GM23338 (cell line): ENCODE measurements around the gene SHB. TPM values are rescaled to one million over a fixed set of nuclear protein-coding genes. Genes with fewer than 3 reads are reported as not detected.

Source experiments
- ATAC-seq: fragments of 200-7000 bp; cut with Tn5 transposase; 3 replicates; pipeline ENCODE4 v1.9.1; 2020
- DNase-seq: peaks from one replicate; pipeline ENCODE4 v3.0.0-alpha.2; 2015; ENCODE audit warnings: low spot score
- H2AFZ ChIP-seq: fragments of 200-600 bp; sonication (generic); 2 replicates; pipeline ENCODE4 v1.8.0; 2016; ENCODE audit warnings: antibody characterized with exemption, mild to moderate bottlenecking, moderate library complexity
- H3F3A ChIP-seq: fragments of 200-600 bp; sonication (generic); replicated peaks from 2 replicates; pipeline ENCODE4 v1.8.0; 2017; ENCODE audit warnings: antibody characterized with exemption, mixed run types, low read depth
- H3K27ac ChIP-seq: fragments of 200-600 bp; sonication (generic); 2 replicates; pipeline ENCODE4 v1.6.1; 2016; ENCODE audit warnings: low read depth
- H3K27me3 ChIP-seq: fragments of 200-600 bp; sonication (generic); 2 replicates; pipeline ENCODE4 v1.8.0; 2016; ENCODE audit warnings: mild to moderate bottlenecking, mixed run types, moderate library complexity; ENCODE audit not compliant: insufficient read depth
- H3K36me3 ChIP-seq: fragments of 200-600 bp; sonication (generic); 2 replicates; pipeline ENCODE4 v1.8.0; 2016; ENCODE audit warnings: mild to moderate bottlenecking; ENCODE audit not compliant: insufficient read depth
- H3K4me1 ChIP-seq: fragments of 200-600 bp; sonication (generic); 2 replicates; pipeline ENCODE4 v1.8.0; 2016; ENCODE audit warnings: mild to moderate bottlenecking, moderate library complexity; ENCODE audit not compliant: insufficient read depth
- H3K4me2 ChIP-seq: fragments of 200-600 bp; sonication (generic); 2 replicates; pipeline ENCODE4 v1.7.1; 2017; ENCODE audit warnings: mixed run types
- H3K4me3 ChIP-seq: fragments of 200-600 bp; sonication (generic); 2 replicates; pipeline ENCODE4 v1.6.1; 2016; ENCODE audit warnings: mixed run types
- H3K79me2 ChIP-seq: fragments of 200-600 bp; sonication (generic); replicated peaks from 2 replicates; pipeline ENCODE4 v1.8.0; 2017; ENCODE audit warnings: mild to moderate bottlenecking; ENCODE audit not compliant: insufficient read depth
- H3K9me2 ChIP-seq: fragments of 200-600 bp; sonication (generic); 2 replicates; pipeline ENCODE4 v1.8.0; 2017; ENCODE audit not compliant: insufficient read depth
- H4K20me1 ChIP-seq: fragments of 200-600 bp; sonication (generic); replicated peaks from 2 replicates; pipeline ENCODE4 v1.8.0; 2017; ENCODE audit warnings: mild to moderate bottlenecking; ENCODE audit not compliant: insufficient read depth
- H3K27ac Mint-ChIP-seq: 2 replicates; pipeline ENCODE4 v1.8.0; 2020; ENCODE audit warnings: inconsistent platforms, mild to moderate bottlenecking, moderate library complexity, mixed read lengths
- H3K27me3 Mint-ChIP-seq: 3 replicates; pipeline ENCODE4 v1.8.0; 2022; ENCODE audit warnings: low read depth, mild to moderate bottlenecking, moderate library complexity, mixed read lengths, inconsistent platforms; ENCODE audit not compliant: insufficient read depth, poor library complexity
- H3K36me3 Mint-ChIP-seq: 3 replicates; pipeline ENCODE4 v1.8.0; 2021; ENCODE audit warnings: low read depth, mild to moderate bottlenecking, inconsistent platforms, moderate library complexity, mixed read lengths
- H3K4me1 Mint-ChIP-seq: 3 replicates; pipeline ENCODE4 v1.8.0; 2020; ENCODE audit warnings: mild to moderate bottlenecking, inconsistent platforms, mixed read lengths
- H3K4me3 Mint-ChIP-seq: 3 replicates; pipeline ENCODE4 v1.8.0; 2021; ENCODE audit warnings: moderate library complexity, mild to moderate bottlenecking, inconsistent platforms, mixed read lengths
- H3K9me3 Mint-ChIP-seq: 3 replicates; pipeline ENCODE4 v1.8.0; 2020; ENCODE audit warnings: moderate library complexity, mild to moderate bottlenecking, inconsistent platforms, mixed read lengths
- CREB1 ChIP-seq: fragments of 250-450 bp; sonication (Bioruptor Pico); IDR thresholded peaks from 2 replicates; pipeline ENCODE4 v1.5.0; 2020; ENCODE audit warnings: low read depth, mild to moderate bottlenecking, moderate library complexity
- CTCF ChIP-seq, 2 experiments: fragments of 200-600 bp in 1 of 2; sonication (generic) in 1 of 2; conservative IDR thresholded peaks; 2 replicates each; pipeline versions ENCODE4 v1.5.1 to v1.6.1; 2016 to 2017; ENCODE audit warnings: antibody characterized with exemption in 2 of 2, low read depth in 2 of 2, mild to moderate bottlenecking in 2 of 2, moderate library complexity in 1 of 2
- ETS1 ChIP-seq: IDR thresholded peaks from 2 replicates; pipeline ENCODE4 v1.6.1; 2016; ENCODE audit warnings: antibody characterized with exemption
- EZH2 ChIP-seq: fragments of 200-600 bp; sonication (generic); IDR thresholded peaks from one replicate; pipeline ENCODE4 v1.8.0; 2017; ENCODE audit warnings: antibody characterized with exemption, mild to moderate bottlenecking, low read depth; ENCODE audit not compliant: unreplicated experiment
- NANOG ChIP-seq: IDR thresholded peaks from 2 replicates; pipeline ENCODE4 v1.6.1; 2016; ENCODE audit warnings: antibody characterized with exemption, borderline replicate concordance
- REST ChIP-seq: IDR thresholded peaks from one replicate; pipeline ENCODE4 v1.6.1; 2018; ENCODE audit warnings: antibody characterized with exemption; ENCODE audit not compliant: unreplicated experiment
- STAT1 ChIP-seq: IDR thresholded peaks from one replicate; pipeline ENCODE4 v1.6.1; 2016; ENCODE audit warnings: antibody characterized with exemption; ENCODE audit not compliant: unreplicated experiment
- ZNF114 ChIP-seq: fragments of 250-450 bp; sonication (Bioruptor Pico); IDR thresholded peaks from 2 replicates; pipeline ENCODE4 v1.5.0; 2020; ENCODE audit warnings: mild to moderate bottlenecking, moderate library complexity
- ZNF331 ChIP-seq: fragments of 250-450 bp; sonication (Bioruptor Pico); IDR thresholded peaks from 2 replicates; pipeline ENCODE4 v1.5.0; 2020; ENCODE audit warnings: low read depth, mild to moderate bottlenecking, moderate library complexity
- polyA plus RNA-seq: library from polyadenylated mRNA; unstranded; fragments of >200 nt; fragmentation: Nextera tagmentation; extraction: Ambion mirVana; gene quantifications from 2 replicates; pipeline ENCODE4 v1.2.1, GENCODE V29; 2016
- total RNA-seq: library from RNA; depleted of rRNA; stranded (reverse); fragments of >200 nt; shearing (Covaris generic); gene quantifications from 2 replicates; pipeline ENCODE4 v1.2.3, GENCODE V29; 2014

The SHB gene
- total and polyA plus RNA-seq, 2 experiments from 2014 or later = 1.5 to 14.0 TPM

GRCh38 chr9:37997636-37998374 lies 71.2 kb downstream of the SHB start (continued):
- TF ChIP-seq ZNF331 (CRISPR knock-in tag) = no peak
- TF ChIP-seq CREB1 (CRISPR knock-in tag) = no peak
- TF ChIP-seq EZH2 = no peak
- no peak for TF ChIP-seq NANOG
- no peak for TF ChIP-seq STAT1
- TF ChIP-seq REST = no peak
- no peak for TF ChIP-seq ETS1
- TF ChIP-seq ZNF114 (CRISPR knock-in tag) = no peak

GRCh38 chr9:37996819-37997217 lies 72.2 kb downstream of the SHB start:
- Histone ChIP-seq H3K9me2 (no peaks in the 10 kb centered on the region), H4K20me1 (0 out of 2 replicates have a peak, but pooled peaks cover 4% of the 10 kb centered on the region), H3K36me3 (no peaks in the 10 kb centered on the region), H3K4me2 (no peak overlapping the region), H3K27ac (no peak overlapping the region), H3F3A (no peaks in the 10 kb centered on the region), H3K4me1 (no peaks in the 10 kb centered on the region), H3K79me2 (no peaks in the 10 kb centered on the region), H3K27me3 (no peaks in the 10 kb centered on the region), H2AFZ (no peak overlapping the region), H3K4me3 (no peak overlapping the region)
- H3K36me3 Mint-ChIP-seq = no peaks in the 10 kb centered on the region; the same call in 2 of the 3 replicates
- H3K4me1 Mint-ChIP-seq = peaks cover 20% of the 10 kb centered on the region
- no peak overlapping the region; the same call in 1 of the 2 replicates for H3K27ac Mint-ChIP-seq
- H3K9me3 Mint-ChIP-seq = no peaks in the 10 kb centered on the region
- no peak for ATAC-seq
- DNase-seq = no peak
- no peak overlapping the region for H3K4me3 Mint-ChIP-seq
- peaks cover 4% of the 10 kb centered on the region for H3K27me3 Mint-ChIP-seq
- TF ChIP-seq EZH2 = no peak
- TF ChIP-seq STAT1 = no peak
- TF ChIP-seq CTCF (conservative IDR thresholded peaks at IDR 0.05; ENCODE audit: low read depth in 2 of 2) = no peak
